DMS 273 (cell line): ENCODE data around the gene TXLNA.

Experiments
- DNase-seq: peaks from one replicate; lab custom pipeline; 2025; ENCODE audit not compliant: unreplicated experiment; lab: John Stamatoyannopoulos, UW

The TXLNA gene

GRCh38 chr1:32208469-32208868, 29.0 kb downstream of the TXLNA start:
- DNase-seq, result no peak

DNA sequence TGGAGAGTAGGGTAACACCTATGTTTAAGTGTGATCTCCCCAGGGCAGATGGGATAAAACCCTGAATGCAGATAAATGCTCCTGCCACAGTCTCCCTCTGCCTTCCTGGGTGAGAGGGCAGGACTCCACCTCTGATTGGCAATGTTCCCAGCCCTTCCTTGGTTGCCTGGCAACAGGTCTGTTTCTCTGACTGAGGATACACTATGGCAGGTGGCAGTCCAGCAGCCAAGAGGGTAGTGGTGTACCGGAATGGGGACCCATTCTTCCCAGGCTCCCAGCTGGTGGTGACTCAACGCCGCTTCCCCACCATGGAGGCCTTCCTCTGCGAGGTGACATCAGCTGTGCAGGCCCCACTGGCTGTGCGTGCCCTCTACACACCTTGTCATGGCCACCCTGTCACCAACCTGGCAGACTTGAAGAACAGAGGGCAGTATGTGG, 29.4 kb downstream of the TXLNA start, which contains the start of gene DCDC2B:
Gene DCDC2B, plus strand, starts transcription at position 199 of the 438 bp plus-strand sequence. Its CDS starts 5 bp downstream, at position 204.
- DNase-seq, result peak; percentile 98

- peak; percentile 87 for DNase-seq
Observed at GRCh38 chr1:32215629-32216480, 36.4 kb downstream of the TXLNA start.

GRCh38 chr1:32216566-32216965, 37.1 kb downstream of the TXLNA start:
- no peak for DNase-seq

DNA sequence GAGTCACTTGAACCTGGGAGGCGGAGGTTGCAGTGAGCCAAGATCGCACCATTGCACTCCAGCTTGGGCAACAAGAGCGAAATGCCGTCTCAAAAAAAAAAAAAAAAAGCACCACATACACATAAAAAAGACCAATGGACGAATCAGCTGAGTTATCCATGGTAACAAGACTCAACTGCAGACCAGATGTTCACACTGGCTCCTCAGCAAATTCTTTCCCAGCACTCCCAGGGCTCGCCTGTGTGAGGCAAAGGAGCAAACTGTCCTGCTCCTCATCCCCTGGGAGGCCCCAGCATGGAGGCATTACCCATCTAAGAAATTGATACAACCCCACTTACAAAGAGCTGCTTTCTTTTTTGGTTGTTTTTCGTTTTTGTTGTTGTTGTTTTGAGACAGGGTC, 39.5 kb downstream of the TXLNA start:
- DNase-seq, result no peak

DNA sequence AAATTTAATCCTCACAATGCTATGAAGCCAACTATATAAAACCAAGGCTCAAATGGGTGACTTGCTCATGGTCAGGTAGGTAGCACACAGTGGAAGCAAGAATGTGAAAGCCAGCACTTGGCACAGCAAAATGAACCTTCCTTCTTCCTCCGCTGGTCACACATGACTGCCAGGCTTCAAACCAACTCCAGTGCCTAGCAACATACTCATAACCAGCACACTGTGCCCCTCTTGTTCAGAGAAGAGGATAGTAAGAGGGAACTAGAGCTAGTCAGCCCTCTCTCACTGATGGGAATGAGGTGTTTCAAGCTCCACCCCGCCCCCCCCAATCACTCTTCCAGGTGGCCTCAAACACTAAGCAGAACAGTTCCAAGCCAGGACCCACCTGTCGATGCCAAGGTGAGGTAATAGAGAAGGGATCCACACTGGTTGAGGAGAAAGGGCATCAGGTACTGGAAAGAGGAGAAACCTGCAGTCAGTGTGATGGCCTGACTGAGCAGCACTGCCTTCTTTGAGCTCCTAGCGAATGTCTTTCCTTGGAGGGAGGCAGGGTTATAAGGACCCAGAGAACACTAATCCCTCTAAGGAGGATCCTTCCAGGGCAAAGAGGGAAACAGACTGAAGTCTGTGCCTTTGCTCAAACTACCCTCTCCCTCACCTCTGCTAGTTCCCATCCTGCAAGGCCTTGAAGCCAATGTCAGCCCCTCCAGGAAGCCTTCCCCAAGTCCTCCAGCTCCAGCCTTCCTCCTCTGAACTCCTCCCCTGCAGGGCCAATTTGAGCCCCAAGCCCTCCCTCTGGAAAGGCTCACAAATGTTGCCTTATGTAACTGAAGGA, 41.5 kb downstream of the TXLNA start:
- DNase-seq, result no peak

- no peak for DNase-seq
Observed at GRCh38 chr1:32221581-32221979, 42.1 kb downstream of the TXLNA start.

DNA sequence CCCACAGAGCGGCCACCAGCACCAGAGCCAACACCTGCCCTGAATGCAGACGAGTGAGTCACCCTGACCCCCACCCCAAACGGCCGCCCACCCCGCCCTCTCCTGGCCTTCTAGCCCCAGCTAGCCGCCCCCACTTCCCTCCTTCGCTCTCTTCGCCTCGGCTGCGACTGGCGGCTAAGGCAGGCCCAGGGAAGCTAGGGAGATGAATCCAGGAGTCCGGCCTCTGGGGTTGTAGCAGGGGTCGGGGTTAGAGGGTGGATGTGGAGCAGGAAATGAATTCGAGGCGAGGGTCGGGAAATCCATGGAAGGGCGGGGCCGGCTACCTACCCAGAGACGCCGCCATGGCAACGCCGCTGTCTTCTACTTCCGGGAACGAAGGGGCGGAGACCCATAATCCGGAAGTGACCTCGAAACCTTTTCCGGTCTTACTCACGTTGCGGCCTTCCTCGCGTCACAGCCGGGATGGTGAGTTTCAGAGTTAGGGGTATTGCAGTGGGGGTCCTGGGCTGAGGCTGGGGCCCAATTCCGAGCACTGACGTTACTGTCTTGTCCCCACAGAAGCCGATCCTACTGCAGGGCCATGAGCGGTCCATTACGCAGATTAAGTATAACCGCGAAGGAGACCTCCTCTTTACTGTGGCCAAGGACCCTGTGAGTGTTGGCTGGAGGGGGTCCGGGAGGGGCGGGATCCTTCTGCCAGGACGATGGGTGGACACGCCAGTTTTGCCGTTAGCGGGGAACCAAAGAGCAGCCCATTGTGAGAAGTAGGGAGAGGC, 42.7 kb downstream of the TXLNA start, which contains the start of the genes EIF3I and TMEM234:
Gene EIF3I, plus strand, starts transcription at position 428 of the 776 bp plus-strand sequence. Its CDS starts 35 bp downstream, at position 463.
Gene TMEM234, minus strand, starts transcription at position 374 of the 776 bp plus-strand sequence. Its CDS starts 31 bp downstream, at position 343.
- peak; percentile 97 for DNase-seq

DNA sequence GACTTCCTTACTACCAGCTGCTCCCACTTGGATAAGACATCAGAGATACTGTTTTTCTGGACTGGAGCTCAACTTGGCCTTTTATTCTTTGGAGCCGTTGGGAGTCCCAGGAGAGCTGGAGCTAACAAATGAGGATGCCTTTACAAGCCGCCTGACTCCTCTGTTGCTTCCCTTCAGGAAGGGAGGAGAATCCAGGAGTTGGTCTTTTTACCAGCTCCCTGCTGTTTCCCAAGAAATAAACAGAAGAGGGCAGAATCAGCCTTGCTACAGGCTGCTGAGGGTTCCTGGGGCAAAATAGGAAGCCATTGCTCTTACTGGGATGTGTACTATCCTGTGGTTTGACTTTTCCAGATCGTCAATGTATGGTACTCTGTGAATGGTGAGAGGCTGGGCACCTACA, 44.2 kb downstream of the TXLNA start:
- no peak for DNase-seq

GRCh38 chr1:32224285-32224684, 44.8 kb downstream of the TXLNA start:
- no peak for DNase-seq

DNA sequence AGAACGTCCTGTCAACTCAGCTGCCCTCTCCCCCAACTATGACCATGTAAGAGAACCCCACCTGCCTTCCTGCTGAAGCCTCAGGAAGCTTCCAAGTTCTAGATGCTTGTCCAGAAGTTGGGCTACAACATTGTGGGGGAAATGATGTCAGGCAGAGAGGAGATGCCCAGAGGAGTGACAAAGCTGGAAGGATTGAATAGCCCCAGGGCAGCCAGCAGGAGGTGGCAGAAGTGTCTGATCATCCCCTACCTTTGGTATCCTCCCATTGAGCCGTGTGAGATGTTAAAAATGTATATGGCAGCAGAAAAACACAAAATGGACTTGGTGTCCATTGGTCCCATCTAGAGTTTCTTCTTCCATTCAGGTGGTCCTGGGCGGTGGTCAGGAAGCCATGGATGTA, 49.3 kb downstream of the TXLNA start:
- DNase-seq, result no peak

DNA sequence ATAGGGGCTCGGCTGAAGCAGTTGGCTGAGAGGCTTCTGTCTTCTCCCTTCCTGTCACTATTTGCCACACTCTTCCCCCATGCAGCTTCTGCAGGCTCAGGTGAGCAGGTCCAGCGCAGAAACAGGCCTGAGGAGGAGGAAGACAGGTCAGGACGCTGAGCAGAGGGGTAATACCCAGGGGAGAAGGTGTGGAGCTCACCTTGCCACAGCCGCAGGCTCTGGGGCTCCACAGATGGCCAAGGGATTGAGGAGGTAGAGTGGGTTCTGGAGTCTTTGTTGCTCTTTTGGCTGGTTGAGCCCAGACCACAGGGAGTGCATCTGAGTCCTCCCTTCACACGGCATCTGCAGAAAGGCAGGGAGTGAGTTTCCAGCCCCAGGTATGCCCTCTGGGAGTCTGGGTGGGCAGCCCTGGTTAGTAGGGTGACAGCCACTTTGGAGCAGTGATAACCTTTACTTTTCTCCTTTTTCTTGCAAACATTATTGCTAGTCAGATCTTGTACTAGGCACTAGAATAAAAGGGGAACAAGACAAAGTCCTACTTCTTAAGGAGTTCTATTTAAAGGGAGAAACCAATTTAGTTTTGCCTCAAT, 52.5 kb downstream of the TXLNA start:
- DNase-seq, result no peak

- DNase-seq, result peak; percentile 69
Observed at GRCh38 chr1:32232558-32233304, 53.3 kb downstream of the TXLNA start.

DNA sequence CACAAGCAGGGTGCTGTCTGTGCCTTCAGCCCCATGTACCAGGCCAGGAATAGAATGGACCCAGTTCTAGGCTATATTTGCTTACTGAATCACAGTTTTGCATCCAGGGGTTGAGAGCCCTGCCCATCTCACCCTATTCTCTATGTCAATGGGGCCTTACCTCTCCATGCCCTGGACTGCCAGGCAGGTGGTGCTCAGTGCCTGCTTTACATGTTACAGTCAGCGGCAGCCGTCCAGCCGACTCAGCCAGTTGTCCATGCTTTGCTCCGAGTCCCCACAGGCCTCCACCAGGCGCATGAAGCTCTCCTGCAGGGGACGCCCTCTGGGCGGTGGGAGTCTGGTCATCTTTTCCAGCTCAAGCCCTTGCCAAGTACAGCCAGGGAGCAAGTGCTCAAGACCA, 55.3 kb downstream of the TXLNA start:
- no peak for DNase-seq

GRCh38 chr1:32239337-32239736, 59.9 kb downstream of the TXLNA start:
- peak; percentile 30 for DNase-seq

DNA sequence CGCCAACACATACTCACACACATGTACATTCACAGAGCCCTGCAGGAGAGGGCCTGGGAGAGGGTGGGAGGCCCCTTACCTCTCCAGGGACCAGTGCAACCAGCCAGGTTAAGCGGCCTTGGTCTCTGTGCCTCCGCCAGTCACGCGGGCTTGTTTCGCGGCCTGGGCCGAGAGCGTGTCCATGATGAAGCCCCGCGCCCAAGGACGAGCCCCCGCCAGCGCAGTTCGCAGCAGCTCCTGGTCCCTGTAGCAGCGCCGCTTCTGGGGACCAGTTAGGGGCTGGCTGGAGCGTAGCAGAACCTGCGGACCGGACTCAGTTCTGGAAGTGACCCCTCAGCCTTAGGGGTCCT, 60.3 kb downstream of the TXLNA start:
- no peak for DNase-seq

DNA sequence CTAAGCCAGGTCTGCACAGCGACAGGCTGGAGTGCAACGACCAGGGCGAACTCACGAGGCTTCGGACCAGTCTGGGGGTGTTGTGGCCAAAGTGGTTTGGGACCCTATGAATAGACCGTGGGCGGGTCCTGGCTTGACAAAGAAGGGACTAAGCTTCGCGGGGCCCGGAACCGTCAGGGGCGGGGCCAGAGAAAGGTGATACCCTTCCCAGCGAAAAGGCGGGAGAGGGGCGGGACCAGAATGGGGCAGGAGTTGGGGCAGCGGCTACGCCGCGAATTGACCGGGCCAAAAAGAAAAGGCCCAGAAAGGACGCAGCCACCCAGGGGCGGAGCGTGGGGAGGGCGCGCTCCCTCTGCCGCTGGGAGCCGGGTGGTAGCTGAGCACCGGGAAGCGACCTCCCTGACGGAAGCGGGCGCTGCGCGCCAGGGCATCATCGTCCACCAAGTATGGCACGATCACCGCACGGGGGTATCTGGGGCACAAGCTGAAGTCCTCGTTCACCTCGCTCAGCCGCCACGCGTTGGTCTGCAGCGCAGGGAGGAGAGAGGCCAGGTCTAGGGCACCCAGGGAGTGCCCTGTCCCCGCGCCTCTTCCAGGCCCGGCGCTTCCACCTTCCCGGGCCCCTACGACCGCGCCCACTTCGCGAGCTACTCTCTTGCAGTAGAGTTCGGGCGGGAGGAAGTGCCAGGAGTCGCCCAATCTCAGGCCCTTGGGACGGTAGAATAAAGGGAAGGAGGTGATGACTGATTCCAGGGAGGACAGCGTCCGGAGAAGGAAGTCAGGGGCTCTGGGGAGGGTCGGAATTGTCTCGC, 60.9 kb downstream of the TXLNA start:
- peak; percentile 85 for DNase-seq

GRCh38 chr1:32241001-32241763, 61.7 kb downstream of the TXLNA start:
- peak; percentile 89 for DNase-seq
